Left ventricle myocardium inferior (tissue), 1 donor: ENCODE data around the gene HECW1. TPM values are rescaled to one million over a fixed set of nuclear protein-coding genes. Genes with fewer than 3 reads are reported as not detected.

Experiments
- DNase-seq: peaks from one replicate; pipeline ENCODE4 v3.0.0-alpha.2; 2020
- H3K27ac ChIP-seq: fragments of 200-600 bp; replicated peaks from 2 replicates; pipeline ENCODE4 v1.8.0; 2021
- H3K27me3 ChIP-seq: fragments of 200-600 bp; 2 replicates; pipeline ENCODE4 v1.8.0; 2021; ENCODE audit warnings: low read depth
- H3K36me3 ChIP-seq: fragments of 200-600 bp; 2 replicates; pipeline ENCODE4 v1.8.0; 2021
- H3K4me1 ChIP-seq: fragments of 200-600 bp; 2 replicates; pipeline ENCODE4 v1.8.0; 2021
- H3K4me3 ChIP-seq: fragments of 200-600 bp; 2 replicates; pipeline ENCODE4 v1.8.0; 2021; ENCODE audit warnings: mild to moderate bottlenecking, moderate library complexity
- H3K9me3 ChIP-seq: fragments of 200-600 bp; replicated peaks from 2 replicates; pipeline ENCODE4 v1.8.0; 2021
- CTCF ChIP-seq: fragments of 200-600 bp; IDR thresholded peaks from 2 replicates; pipeline ENCODE4 v1.8.0; 2021; ENCODE audit warnings: antibody characterized with exemption, mild to moderate bottlenecking, borderline replicate concordance
- intact Hi-C: fragments of 100-400 bp; cut with micrococcal nuclease; formaldehyde crosslinking; loops from one replicate; pipeline ENCODE4 v1.11.0; 2022
- total RNA-seq: library from RNA; stranded (reverse); fragmentation: NEBNext Ultra II Directional; extraction: Animal tissue kit (Norgen Biotek cat#: 25700); gene quantifications from one replicate; pipeline ENCODE4 v1.2.1, GENCODE V29; 2021
- donor health status: DM: no; HTN: yes; CAD: no; lungs with severe emphysema.

The HECW1 gene
- total RNA-seq, 1 donor from 2014 or later, result not detected

DNA sequence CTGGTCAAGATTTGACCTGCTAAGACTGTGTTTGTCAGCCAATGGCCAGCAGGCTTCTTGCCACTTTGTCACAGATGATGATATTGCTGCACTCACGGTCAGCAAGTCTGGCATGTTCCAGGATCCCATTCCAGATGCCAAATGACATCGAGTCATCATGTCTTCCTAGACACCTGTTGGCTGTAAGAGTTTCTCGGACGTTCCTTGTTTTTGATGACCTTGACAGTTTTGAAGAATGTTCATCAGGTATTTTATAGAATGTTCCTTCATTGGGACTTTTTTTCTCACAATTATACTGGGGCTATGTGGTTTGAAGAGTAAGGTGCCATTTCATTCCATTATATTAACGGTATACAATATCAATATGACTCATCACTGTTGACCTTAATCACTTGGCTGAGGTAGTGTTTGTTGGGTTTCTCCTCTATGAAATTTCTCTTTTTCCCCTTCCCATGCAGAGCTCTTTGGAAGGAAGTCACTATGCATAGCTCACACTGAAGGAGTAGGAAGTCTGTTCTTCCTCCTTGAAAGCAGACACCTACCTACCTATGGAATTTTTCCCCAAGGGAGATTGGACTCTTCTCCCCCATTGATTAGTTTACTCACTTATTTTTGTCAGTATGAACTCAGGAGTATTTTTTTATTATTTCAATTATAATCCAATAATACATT, 31.6 kb downstream of the HECW1 start:
- no peaks in the 10 kb centered on the region for H3K4me1 ChIP-seq
- TF ChIP-seq CTCF, result no peak
- H3K27me3 ChIP-seq, result peaks cover 41% of the 10 kb centered on the region
- H3K27ac ChIP-seq, result no peak overlapping the region
- no peak for DNase-seq
- intact Hi-C loops, result no loop called here
- no peaks in the 10 kb centered on the region for H3K36me3 ChIP-seq
- H3K4me3 ChIP-seq, result no peak overlapping the region
- H3K9me3 ChIP-seq, result no peaks in the 10 kb centered on the region

DNA sequence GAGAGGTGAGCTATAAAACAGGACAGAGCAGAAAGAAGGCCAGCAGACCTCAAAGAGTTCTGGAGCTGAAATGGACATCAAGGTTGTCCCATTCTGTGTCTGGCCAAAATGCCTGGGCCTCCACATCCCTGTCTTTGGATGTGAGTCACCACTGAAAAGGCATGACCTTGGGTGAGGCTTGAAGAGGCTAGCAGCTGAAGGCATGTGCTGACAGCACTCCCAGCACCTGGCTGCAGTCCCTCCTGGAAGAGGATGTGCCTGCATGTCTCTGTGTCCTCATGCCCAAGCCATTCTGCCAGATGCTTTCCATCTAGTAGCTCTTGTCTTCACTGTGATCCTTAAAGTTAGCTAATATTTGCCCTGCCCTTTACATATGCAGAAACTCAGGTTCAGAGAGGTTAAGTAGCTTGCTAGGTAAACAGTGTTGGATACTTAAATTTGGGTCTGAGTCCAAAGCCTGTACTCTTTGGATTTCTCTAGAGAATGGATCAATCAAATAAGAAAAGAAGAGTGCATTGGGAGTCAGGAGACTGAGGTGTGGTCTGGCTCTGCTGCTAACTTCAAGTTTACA, 35.8 kb downstream of the HECW1 start:
- H3K27ac ChIP-seq, result no peak overlapping the region
- no peak for DNase-seq
- intact Hi-C loops, result no loop called here
- H3K36me3 ChIP-seq, result no peaks in the 10 kb centered on the region
- peaks cover 23% of the 10 kb centered on the region for H3K27me3 ChIP-seq
- no peaks in the 10 kb centered on the region for H3K9me3 ChIP-seq
- no peaks in the 10 kb centered on the region for H3K4me1 ChIP-seq
- no peak overlapping the region for H3K4me3 ChIP-seq
- no peak for TF ChIP-seq CTCF

- intact Hi-C loops, result no loop called here
- Histone ChIP-seq H3K4me3 (no peak overlapping the region), H3K9me3 (no peaks in the 10 kb centered on the region), H3K4me1 (no peaks in the 10 kb centered on the region), H3K27ac (no peak overlapping the region), H3K27me3 (peaks cover 16% of the 10 kb centered on the region), H3K36me3 (no peaks in the 10 kb centered on the region)
- no peak for DNase-seq
- TF ChIP-seq CTCF, result no peak
These were observed 38.6 kb downstream of the HECW1 start for GRCh38 chr7:43151076-43151475.

DNA sequence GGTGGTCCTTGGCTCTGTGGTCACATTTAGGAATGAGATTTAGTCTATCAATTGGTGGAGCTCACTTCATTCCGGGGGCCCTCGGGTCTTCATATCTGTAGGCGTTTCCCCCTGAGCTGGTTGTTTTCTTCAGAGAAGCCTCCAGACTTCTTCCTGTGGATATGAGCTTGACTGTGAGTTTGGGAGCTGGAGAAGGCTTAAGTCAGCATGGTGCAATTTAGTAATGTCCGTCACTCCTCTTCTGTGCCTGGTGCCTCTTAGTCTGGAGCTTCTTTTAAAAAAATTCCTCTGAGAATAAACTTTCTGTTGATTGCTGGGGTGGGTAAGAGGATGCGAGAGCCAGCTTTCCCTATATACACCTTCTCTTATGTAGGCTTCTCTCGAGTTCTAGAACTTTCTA, 40.2 kb downstream of the HECW1 start:
- Histone ChIP-seq H3K9me3 (no peaks in the 10 kb centered on the region), H3K27ac (no peak overlapping the region), H3K4me3 (no peak overlapping the region), H3K4me1 (no peaks in the 10 kb centered on the region), H3K27me3 (peaks cover 9% of the 10 kb centered on the region), H3K36me3 (no peaks in the 10 kb centered on the region)
- no peak for DNase-seq
- no peak for TF ChIP-seq CTCF
- intact Hi-C loops, result no loop called here

DNA sequence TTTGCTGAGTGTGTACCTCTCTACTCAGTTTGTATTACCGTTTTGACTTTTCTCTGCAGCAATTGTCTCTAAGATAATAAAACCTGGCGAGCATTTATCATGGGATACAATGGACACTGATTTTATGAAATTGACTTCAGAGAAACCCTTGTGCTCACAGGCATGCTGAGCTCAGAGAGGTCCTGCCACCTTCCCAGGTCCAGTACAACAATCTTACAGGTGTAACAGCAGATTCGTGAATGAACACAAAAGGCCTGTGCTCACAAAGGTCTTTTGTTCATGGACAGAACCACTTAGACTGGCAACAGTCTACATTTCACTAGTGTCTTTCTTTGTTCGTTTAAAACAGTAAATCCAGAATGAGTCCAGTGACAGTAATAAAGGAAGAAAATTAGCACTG, 43.2 kb downstream of the HECW1 start:
- intact Hi-C loops, result no loop called here
- H3K27me3 ChIP-seq, result peaks cover 9% of the 10 kb centered on the region
- H3K9me3 ChIP-seq, result no peaks in the 10 kb centered on the region
- H3K27ac ChIP-seq, result no peak overlapping the region
- H3K4me1 ChIP-seq, result no peaks in the 10 kb centered on the region
- TF ChIP-seq CTCF, result no peak
- H3K4me3 ChIP-seq, result no peak overlapping the region
- H3K36me3 ChIP-seq, result no peaks in the 10 kb centered on the region
- DNase-seq, result no peak
